Spleen (tissue), 7 donors: ENCODE measurements around the gene PTPRN2.

Experiments
- CTCF ChIP-seq, 11 experiments: fragments of 200-600 bp in 7 of 11; fragments of 450-650 bp in 4 of 11; sonication (generic) in 4 of 11; IDR thresholded peaks in 8 of 11; conservative IDR thresholded peaks in 3 of 11; 1 replicate in 7 of 11; 2 replicates in 4 of 11; pipeline versions ENCODE4 v1.4.0 to v1.8.0; 2016 to 2021; ENCODE audit warnings: antibody characterized with exemption in 11 of 11, inconsistent platforms in 4 of 11, mild to moderate bottlenecking in 1 of 11
- POLR2A ChIP-seq, 3 donors: fragments of 450-650 bp; IDR thresholded peaks; one replicate each; pipeline ENCODE4 v1.5.1; 2017; ENCODE audit warnings: antibody characterized with exemption in 3 of 3, mild to moderate bottlenecking in 1 of 3
- donor health status: DM: no; HTN: no; CAD: no; lungs with moderate emphysema.
- donor health status: DM: no; HTN: no; CAD: no.
- donor health status: DM: no; HTN: no; CAD: no.

GRCh38 chr7:158484801-158485531 lies 102.7 kb downstream of the PTPRN2 start:
- TF ChIP-seq CTCF (IDR thresholded peaks at IDR 0.05 in 8 of 11, conservative IDR thresholded peaks at IDR 0.05 in 3 of 11) (no peak), POLR2A (IDR thresholded peaks at IDR 0.05) (no peak)
